NCI-H2227 (cell line): ENCODE results near the gene SF3B6.
"Not testable (repeated sequence)": the region's sequence is repeated elsewhere in the genome, so short reads cannot be mapped to it uniquely, and the experiment has no call there.

ENCODE experiments used
- DNase-seq: peaks from one replicate; lab custom pipeline; 2025; ENCODE audit not compliant: unreplicated experiment; lab: John Stamatoyannopoulos, UW

SF3B6 gene

GRCh38 chr2:24095171-24095677, 19.1 kb upstream of the SF3B6 start:
- not testable (repeated sequence) for DNase-seq

GRCh38 chr2:24093270-24093669, 17.1 kb upstream of the SF3B6 start:
- not testable (repeated sequence) for DNase-seq

GRCh38 chr2:24088821-24089359, 12.8 kb upstream of the SF3B6 start:
- no peak for DNase-seq

- DNase-seq, result no peak
These were observed 10.9 kb upstream of the SF3B6 start for GRCh38 chr2:24087032-24087431.

GRCh38 chr2:24086241-24086640, 10.1 kb upstream of the SF3B6 start:
- DNase-seq, result no peak

- DNase-seq, result no peak
These were observed 9.0 kb upstream of the SF3B6 start for GRCh38 chr2:24085200-24085489.

GRCh38 chr2:24084386-24085199, 8.5 kb upstream of the SF3B6 start, which contains the start of gene TP53I3:
TP53I3 (minus strand) TSS chr2:24084834; CDS start chr2:24084326, 508 bp downstream.
- DNase-seq, result peak; percentile 91

GRCh38 chr2:24083567-24084385, 7.7 kb upstream of the SF3B6 start:
- peak; percentile 92 for DNase-seq

GRCh38 chr2:24082787-24083566, 6.9 kb upstream of the SF3B6 start:
- DNase-seq, result peak; percentile 42

GRCh38 chr2:24080701-24081100, 4.6 kb upstream of the SF3B6 start:
- no peak for DNase-seq

GRCh38 chr2:24077879-24078278, 1.8 kb upstream of the SF3B6 start:
- DNase-seq, result no peak

GRCh38 chr2:24077535-24077877, 1.4 kb upstream of the SF3B6 start:
- no peak for DNase-seq

- peak; percentile 59 for DNase-seq
These were observed 866 bp upstream of the SF3B6 start for GRCh38 chr2:24076849-24077534.

- DNase-seq, result no peak
These were observed 867 bp downstream of the SF3B6 start for GRCh38 chr2:24075259-24075658.

GRCh38 chr2:24073816-24074215, 2.3 kb downstream of the SF3B6 start:
- no peak for DNase-seq

GRCh38 chr2:24072259-24072658, 3.9 kb downstream of the SF3B6 start:
- no peak for DNase-seq

- no peak for DNase-seq
These were observed 10.8 kb downstream of the SF3B6 start for GRCh38 chr2:24065341-24065740.

- no peak for DNase-seq
These were observed 17.4 kb downstream of the SF3B6 start for GRCh38 chr2:24058564-24059271.

GRCh38 chr2:24055750-24056149, 20.4 kb downstream of the SF3B6 start:
- no peak for DNase-seq
